Stimulated activated CD4-positive, alpha-beta T cell treated with anti-CD3 and anti-CD28 coated beads, Interleukin-12 subunit alpha, Interleukin-12 subunit beta, amount 100 ng/mL, for 48 hours (primary cell): ENCODE measurements around the gene NCSTN.

Source experiments
- DNase-seq, 3 donors: peaks; one replicate each; pipeline ENCODE4 v3.0.0-alpha.2; 2020; ENCODE audit warnings: low read depth in 2 of 3, low spot score in 1 of 3

The NCSTN gene

DNA sequence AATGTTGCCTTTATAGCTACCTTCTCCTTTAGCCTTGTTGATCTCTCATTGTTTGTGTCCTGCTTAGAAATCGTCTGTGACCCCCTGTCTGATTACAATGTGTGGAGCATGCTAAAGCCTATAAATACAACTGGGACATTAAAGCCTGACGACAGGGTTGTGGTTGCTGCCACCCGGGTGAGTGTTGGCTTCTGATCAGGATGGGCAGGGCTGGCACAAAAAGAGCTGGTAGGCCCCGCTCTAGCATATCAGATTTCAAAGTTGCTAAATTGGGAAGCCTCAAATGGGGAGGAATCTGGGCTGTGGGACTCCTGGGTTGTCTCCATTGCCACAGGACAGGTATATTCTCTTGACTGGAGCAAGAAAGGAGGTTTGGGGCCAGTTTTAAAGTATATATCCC lies 8.4 kb downstream of the NCSTN start:
- no peak for DNase-seq

GRCh38 chr1:160352555-160352954 lies 9.4 kb downstream of the NCSTN start:
- DNase-seq: no peak

DNA sequence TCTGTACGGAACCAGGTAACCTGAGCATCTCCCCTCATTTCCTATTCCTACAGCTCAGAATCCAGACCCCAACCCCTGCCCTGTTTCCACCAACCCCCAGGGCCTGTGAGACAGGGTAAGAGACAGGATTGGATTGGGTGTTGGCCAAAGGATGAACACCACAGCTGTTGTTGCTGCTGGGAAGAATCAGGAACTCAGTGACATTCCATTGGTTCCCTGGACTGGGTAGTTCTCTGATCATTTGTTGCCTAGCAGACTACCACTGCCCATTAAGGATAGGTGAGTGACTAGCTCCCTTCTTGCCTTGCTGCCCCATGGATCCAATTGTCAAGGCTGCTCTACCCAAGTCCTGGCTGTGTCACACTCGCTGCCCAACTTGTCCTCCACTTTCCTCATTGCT lies 10.0 kb downstream of the NCSTN start:
- DNase-seq: no peak

- no peak for DNase-seq
Measured at GRCh38 chr1:160354388-160354985, 11.3 kb downstream of the NCSTN start.

DNA sequence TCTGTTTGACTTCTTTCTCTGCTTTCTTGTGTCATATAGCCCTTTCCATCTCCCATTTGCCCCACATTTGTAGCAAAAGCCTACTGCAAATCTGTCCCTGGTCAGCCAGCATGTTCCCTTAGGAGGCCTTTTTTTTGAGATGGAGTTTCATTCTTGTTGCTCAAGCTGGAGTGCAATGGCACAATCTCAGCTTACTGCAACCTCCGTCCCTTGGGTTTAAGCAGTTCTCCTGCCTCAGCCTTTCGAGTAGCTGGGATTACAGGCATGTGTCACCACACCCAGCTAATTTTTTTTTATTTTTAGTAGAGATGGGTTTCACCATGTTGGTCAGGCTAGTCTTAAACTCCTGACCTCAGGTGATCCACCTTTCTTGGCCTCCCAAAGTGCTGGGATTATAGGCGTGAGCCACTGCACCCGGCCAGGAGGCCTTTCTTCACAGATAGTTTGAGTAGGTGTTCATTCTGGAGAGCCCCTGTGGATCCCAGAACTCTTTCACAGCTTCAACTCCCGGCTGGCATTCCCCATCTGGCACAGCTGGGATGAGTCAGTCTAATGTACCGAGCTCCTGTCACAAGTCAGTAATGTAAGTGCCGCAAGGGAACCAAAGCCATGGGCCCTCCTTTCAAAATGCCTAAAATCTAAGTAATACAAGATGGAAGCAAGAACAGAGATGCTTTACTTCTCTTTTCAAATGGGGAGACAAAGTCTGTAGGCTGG lies 14.3 kb downstream of the NCSTN start:
- no peak for DNase-seq

- no peak for DNase-seq
Measured at GRCh38 chr1:160358073-160358472, 14.9 kb downstream of the NCSTN start.

GRCh38 chr1:160359559-160360226 lies 16.5 kb downstream of the NCSTN start:
- DNase-seq: no peak

- DNase-seq: no peak
Measured at GRCh38 chr1:160360227-160360695, 17.1 kb downstream of the NCSTN start.

DNA sequence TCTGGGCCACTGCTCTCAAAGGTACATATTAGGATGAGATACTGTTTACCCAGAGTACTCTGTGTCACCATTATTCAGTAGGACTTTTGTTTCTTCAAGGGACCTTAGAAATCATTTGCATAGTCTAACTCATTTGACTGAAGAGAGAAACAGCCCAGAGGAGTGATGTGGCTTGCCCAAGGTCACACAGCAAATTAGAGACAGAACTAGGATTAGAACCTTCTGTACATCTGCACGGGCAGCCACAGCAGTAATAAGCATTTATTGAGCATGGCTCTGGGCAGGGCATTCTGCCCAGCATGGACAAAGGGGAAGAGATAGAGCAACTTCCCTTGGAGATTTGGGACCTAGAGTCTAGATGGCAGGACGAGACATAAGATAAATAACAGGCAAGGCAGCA lies 18.0 kb downstream of the NCSTN start:
- DNase-seq: no peak

GRCh38 chr1:160361814-160362167 lies 18.6 kb downstream of the NCSTN start:
- no peak for DNase-seq

DNA sequence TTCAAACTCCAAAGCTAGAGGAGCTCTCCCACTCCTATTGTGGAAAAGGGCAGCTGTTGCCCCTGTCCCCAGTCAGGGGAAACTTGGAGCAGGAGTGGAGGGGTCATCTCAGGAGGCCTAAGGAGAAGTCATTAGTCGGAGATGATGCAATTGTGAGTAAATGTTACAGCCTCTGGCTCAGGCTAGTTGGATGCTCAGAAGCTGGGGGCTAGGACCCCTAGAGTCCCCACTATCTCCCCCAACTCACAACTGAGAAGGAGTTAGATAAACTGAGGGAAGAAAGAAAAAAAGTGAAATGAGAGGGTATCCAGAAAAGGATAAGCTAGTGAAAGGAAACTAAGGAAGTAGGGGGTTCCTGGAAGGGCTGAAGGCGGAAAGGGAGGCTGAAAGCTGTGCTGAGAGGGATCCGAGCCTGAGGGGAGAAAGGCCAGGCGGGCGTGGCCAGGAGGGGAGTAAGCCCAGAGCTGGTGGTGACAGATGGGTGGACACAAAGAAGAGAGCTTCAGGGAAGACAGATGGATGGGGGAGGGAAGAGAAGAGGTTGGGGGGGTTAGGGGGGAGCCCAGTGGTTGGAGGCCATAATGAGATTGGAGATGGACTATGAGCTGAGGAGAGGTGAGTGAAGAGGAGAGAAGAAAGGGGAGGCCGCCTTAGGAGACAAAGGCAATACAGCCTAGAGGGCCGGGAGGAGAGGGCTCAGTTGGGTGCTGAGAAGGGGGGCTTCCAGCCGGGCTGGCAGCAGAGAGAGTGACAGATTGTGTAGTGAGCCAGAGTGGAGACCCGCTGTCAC lies 19.2 kb downstream of the NCSTN start:
- DNase-seq: no peak

- no peak for DNase-seq
Measured at GRCh38 chr1:160363010-160363409, 19.8 kb downstream of the NCSTN start.

- DNase-seq: no peak
Measured at GRCh38 chr1:160363951-160364735, 21.0 kb downstream of the NCSTN start.

DNA sequence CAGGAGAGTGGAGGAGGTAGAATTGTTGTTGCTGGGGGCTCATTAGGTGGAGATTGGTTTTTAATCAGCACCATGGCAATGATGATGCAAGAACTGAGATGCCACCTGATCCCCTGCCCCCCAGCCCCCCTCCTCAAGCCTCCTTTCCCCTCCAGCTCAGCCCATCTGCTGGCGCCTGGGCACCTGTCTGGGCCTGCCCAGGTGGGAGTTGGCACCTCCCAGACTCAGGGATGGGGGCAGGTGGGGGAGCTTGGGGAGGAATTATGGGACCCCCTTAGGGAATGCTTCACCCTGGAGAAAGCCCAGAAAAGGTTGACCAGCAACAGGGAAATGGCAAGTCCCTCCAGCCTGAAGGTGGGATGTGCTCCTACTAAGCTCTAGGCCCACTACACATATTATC lies 22.1 kb downstream of the NCSTN start:
- DNase-seq: no peak

- DNase-seq: no peak
Measured at GRCh38 chr1:160366731-160367515, 23.7 kb downstream of the NCSTN start, which contains the start of gene NHLH1. Gene NHLH1, plus strand, starts transcription at chr1:160367071. Its CDS starts 3,661 bp downstream, at chr1:160370732.

GRCh38 chr1:160367516-160367900 lies 24.3 kb downstream of the NCSTN start:
- DNase-seq: no peak

GRCh38 chr1:160367934-160368923 lies 25.0 kb downstream of the NCSTN start:
- DNase-seq: no peak

DNA sequence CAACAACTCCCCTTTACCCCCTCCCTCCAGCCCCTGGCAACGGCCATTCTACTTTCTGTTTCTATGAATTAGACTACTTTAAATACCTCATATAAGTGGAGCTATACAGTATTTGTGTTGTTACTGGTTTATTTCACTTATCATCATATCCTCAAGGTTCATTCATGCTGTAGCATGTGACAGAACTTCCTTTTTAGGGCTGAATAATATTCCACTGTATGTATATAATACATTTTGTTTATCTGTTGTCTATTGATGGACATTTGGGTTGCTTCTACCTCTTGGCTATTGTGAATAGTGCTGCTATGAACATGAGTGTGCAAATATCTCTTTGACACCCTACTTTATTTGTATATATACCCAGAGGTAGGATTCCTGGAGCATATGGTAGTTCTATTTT lies 25.9 kb downstream of the NCSTN start:
- no peak for DNase-seq
